Islet of Langerhans (tissue), 1 donor: ENCODE measurements around the gene ARRB1.

Experiments
- FAIRE-seq: peaks from one replicate; lab custom pipeline; 2011; peaks lifted over from hg19 to GRCh38; lab: Jason Lieb, UNC

The ARRB1 gene

DNA sequence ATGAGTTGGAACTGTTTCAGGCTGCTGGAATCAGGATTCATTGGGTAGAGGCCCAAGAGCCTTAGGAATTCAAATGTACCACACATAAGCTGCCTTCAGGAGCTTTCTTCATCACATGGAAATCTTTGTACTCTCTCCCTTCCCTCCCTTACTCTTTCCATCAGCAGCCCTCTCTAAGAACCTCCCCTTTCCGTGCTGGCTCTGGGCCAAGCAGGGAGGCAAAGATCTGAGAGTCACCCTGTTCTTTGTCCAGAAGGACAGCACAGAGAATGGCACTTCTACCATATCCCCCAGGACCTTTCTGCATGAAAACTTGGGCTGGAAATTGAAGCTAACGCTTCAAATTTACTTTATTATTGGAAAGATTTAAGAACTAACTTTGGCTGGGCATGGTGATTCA lies 131.6 kb downstream of the ARRB1 start:
- no peak for FAIRE-seq

DNA sequence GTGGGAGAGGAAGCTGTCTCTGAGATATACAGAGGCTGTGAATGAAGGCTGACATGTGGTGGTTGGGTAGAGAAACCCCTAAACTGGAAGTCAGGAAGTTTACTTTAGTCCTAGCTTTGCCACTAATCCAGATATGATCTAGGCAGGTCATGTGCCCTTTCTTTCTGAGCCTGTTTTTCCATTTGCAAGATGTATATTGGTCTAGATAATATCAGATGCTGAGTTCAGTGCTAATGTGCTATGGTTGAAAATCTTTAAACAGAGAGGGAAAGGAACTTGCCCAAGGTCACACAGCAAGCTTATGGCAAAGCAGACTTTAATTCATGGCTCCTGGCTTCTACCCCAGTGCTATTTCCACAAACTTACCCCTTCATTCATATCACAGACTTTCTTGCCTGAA lies 136.6 kb downstream of the ARRB1 start:
- no peak for FAIRE-seq

DNA sequence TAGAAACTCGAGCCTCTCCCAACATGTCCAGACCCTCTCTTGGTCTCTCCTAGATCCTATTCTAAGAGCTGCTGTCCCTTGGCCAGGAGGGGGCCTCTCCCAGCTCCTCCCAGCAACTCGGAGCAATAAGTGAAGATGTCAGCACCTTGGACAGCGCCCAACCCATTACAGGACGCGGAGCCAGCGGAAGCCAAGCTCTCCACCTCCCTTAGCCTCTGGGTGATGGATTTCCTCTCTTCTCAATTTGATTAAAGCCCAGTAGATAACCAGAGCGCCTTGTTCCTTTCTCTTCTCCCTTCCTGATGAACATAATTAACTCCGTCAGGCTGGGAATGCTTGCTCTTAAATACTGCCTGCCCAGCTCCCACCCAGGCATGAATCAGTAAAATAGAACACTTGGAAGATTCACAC lies 137.0 kb downstream of the ARRB1 start:
- FAIRE-seq = no peak
